ENCODE measurements around the gene TUBGCP3.

DNA sequence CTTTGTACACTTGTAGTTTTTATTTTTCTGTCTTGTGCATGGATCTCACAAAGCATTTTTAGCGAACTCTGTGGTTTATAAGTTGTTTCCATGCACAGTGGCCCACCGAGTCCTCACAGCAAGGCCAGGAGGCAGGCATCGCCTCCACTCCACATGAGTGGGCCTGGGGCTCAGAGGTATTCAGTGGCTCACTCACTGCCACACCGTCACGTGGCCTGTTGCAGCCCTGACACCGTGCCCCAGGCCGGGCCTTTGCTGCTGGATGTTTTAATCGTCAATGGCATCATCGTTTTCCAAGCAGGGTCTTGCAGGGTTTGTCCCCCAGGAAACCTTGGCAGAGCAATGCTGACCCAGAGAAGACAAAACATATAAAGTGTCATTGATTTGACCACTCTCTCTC lies 152.0 kb downstream of the TUBGCP3 start:
- TF ChIP-seq, protein P1, sequence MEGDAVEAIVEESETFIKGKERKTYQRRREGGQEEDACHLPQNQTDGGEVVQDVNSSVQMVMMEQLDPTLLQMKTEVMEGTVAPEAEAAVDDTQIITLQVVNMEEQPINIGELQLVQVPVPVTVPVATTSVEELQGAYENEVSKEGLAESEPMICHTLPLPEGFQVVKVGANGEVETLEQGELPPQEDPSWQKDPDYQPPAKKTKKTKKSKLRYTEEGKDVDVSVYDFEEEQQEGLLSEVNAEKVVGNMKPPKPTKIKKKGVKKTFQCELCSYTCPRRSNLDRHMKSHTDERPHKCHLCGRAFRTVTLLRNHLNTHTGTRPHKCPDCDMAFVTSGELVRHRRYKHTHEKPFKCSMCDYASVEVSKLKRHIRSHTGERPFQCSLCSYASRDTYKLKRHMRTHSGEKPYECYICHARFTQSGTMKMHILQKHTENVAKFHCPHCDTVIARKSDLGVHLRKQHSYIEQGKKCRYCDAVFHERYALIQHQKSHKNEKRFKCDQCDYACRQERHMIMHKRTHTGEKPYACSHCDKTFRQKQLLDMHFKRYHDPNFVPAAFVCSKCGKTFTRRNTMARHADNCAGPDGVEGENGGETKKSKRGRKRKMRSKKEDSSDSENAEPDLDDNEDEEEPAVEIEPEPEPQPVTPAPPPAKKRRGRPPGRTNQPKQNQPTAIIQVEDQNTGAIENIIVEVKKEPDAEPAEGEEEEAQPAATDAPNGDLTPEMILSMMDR (IDR thresholded peaks at IDR 0.05) = no peak
- no peak for TF ChIP-seq POLR2A (IDR thresholded peaks at IDR 0.05)
